ENCODE measurements around the gene STK11. TPM values are rescaled to one million over a fixed set of nuclear protein-coding genes. Genes with fewer than 3 reads are reported as not detected.

Gene STK11
- total and polyA plus RNA-seq, 2 experiments from 2014 or later: 4.6 to 64.1 TPM

DNA sequence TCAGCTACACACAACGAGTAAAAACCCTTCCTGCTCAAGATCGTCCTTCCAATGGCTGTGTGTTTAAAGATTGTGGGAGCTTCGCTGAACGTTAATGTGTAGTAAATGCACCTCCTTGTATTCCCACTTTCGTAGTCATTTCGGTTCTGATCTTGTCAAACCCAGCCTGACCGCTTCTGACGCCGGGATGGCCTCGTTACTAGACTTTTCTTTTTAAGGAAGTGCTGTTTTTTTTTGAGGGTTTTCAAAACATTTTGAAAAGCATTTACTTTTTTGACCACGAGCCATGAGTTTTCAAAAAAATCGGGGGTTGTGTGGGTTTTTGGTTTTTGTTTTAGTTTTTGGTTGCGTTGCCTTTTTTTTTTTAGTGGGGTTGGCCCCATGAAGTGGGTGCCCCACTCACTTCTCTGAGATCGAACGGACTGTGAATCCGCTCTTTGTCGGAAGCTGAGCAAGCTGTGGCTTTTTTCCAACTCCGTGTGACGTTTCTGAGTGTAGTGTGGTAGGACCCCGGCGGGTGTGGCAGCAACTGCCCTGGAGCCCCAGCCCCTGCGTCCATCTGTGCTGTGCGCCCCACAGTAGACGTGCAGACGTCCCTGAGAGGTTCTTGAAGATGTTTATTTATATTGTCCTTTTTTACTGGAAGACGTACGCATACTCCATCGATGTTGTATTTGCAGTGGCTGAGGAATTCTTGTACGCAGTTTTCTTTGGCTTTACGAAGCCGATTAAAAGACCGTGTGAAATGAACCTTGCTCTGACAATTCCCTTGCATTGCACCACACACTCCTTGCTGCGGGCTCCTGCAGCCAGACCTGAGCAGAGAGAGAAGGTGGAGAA is 67.1 kb downstream of the STK11 start:
- Histone ChIP-seq H3K36me3 (ENCODE audit: low read depth) (peaks cover 34% of the 10 kb centered on the region; the same call in 1 of the 2 replicates), H3K4me2 (ENCODE audit: unreplicated experiment) (no peak overlapping the region), H3K27ac (peak overlapping the region; percentile 88; the same call in 1 of the 2 replicates), H2AFZ (no peak overlapping the region), H3K9ac (peak overlapping the region; percentile 23), H3K27me3 (replicated peaks; ENCODE audit: insufficient read depth) (no peaks in the 10 kb centered on the region), H3K4me3 (no peak overlapping the region), H3K4me1 (ENCODE audit: insufficient read depth) (peaks cover 25% of the 10 kb centered on the region), H3K79me2 (ENCODE audit: insufficient read depth) (peaks cover 66% of the 10 kb centered on the region), H3K9me3 (ENCODE audit: low read depth) (no peaks in the 10 kb centered on the region), H3K9me2 (ENCODE audit: insufficient read depth) (no peaks in the 10 kb centered on the region), H4K20me1 (ENCODE audit: insufficient read depth) (no peaks in the 10 kb centered on the region), H3F3A (ENCODE audit: insufficient read depth) (peaks cover 37% of the 10 kb centered on the region)
- in situ Hi-C loops (cut with MboI): no loop called here
- whole genome bisulfite sequencing, 2 experiments (ENCODE audit: low coverage in 1 of 2, low lambda C conversion rate in 2 of 2, missing lambda C conversion rate in 2 of 2): 81 to 82% methylated on average over 33 of the region's 33 CpGs
- DNase-seq: no peak
- TF ChIP-seq EZH2 (IDR thresholded peaks at IDR 0.05; ENCODE audit: insufficient read depth, poor library complexity, severe bottlenecking) (no peak), EZH2phosphoT487 (IDR thresholded peaks at IDR 0.05; ENCODE audit: insufficient read depth, low read depth) (no peak)

- Histone ChIP-seq H3K4me3 (no peak overlapping the region), H3K4me1 (ENCODE audit: insufficient read depth) (peaks cover 23% of the 10 kb centered on the region), H3K9me3 (ENCODE audit: low read depth) (no peaks in the 10 kb centered on the region), H3K9me2 (ENCODE audit: insufficient read depth) (no peaks in the 10 kb centered on the region), H4K20me1 (ENCODE audit: insufficient read depth) (no peaks in the 10 kb centered on the region), H2AFZ (no peak overlapping the region), H3K27ac (peak overlapping the region; percentile 88), H3K4me2 (ENCODE audit: unreplicated experiment) (no peak overlapping the region), H3K27me3 (replicated peaks; ENCODE audit: insufficient read depth) (no peaks in the 10 kb centered on the region), H3K79me2 (ENCODE audit: insufficient read depth) (peaks cover 58% of the 10 kb centered on the region), H3K36me3 (ENCODE audit: low read depth) (peaks cover 34% of the 10 kb centered on the region; the same call in 1 of the 2 replicates), H3K9ac (peak overlapping the region; percentile 89), H3F3A (ENCODE audit: insufficient read depth) (peaks cover 37% of the 10 kb centered on the region)
- no peak for TF ChIP-seq EZH2 (IDR thresholded peaks at IDR 0.05; ENCODE audit: insufficient read depth, poor library complexity, severe bottlenecking)
- no peak for TF ChIP-seq EZH2phosphoT487 (IDR thresholded peaks at IDR 0.05; ENCODE audit: insufficient read depth, low read depth)
- 78 to 82% methylated on average over 20 to 25 of the region's 25 CpGs for WGBS, 2 experiments (ENCODE audit: low coverage in 1 of 2, low lambda C conversion rate in 2 of 2, missing lambda C conversion rate in 2 of 2)
- DNase-seq: peak; percentile 37
- in situ Hi-C loops (cut with MboI): no loop called here
Measured at GRCh38 chr19:1273263-1274041, 67.9 kb downstream of the STK11 start.

DNA sequence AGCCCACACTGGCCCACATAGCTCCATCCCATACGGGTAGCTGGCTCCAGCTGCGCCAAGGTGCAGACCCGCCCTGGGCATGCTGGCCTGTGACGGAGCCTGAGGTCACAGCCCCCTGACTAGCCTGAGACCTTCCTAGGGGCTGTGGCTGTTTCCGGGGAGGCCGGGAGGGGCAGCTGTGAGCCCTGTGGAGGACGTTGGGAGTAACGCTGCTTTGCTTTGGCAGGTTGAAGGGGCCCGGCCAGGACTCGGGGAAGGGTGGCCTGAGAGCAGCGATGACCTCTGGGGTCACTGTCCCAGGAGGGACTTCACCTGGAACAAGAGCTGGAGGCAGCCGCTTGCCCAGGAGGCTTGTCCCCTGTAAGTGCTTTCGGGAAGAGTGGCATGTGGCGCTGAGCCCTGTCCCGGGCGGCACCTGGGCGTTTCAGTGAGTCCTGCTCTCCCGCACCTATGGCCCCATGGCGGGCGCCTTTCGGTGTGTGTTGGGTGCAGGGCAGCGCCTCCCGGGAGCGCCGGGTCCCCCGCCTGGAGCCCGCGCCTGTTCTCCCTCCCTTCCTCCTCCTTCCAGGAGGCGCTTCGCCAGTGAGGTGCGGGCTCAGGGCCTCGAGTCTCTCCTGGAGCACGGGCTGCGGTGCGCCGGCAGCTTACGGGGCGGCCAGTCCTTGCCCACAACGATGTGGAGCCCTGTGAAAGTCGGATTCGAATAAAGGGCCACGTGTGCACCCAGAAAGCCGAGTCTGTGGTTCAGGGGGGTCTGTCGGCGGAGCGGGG is 68.7 kb downstream of the STK11 start:
- WGBS, 2 experiments (ENCODE audit: low coverage in 1 of 2, low lambda C conversion rate in 2 of 2, missing lambda C conversion rate in 2 of 2): 73 to 76% methylated on average over 31 to 46 of the region's 46 CpGs
- Histone ChIP-seq H3K9ac (peak overlapping the region; percentile 89), H4K20me1 (ENCODE audit: insufficient read depth) (no peaks in the 10 kb centered on the region)

GRCh38 chr19:1274852-1275259 is 69.3 kb downstream of the STK11 start:
- TF ChIP-seq EZH2 (IDR thresholded peaks at IDR 0.05; ENCODE audit: insufficient read depth, poor library complexity, severe bottlenecking): no peak
- TF ChIP-seq EZH2phosphoT487 (IDR thresholded peaks at IDR 0.05; ENCODE audit: insufficient read depth, low read depth): no peak
- no peaks in the 10 kb centered on the region for H3K9me3 ChIP-seq (ENCODE audit: low read depth)
- no peaks in the 10 kb centered on the region for H3K9me2 ChIP-seq (ENCODE audit: insufficient read depth)
- no peaks in the 10 kb centered on the region for H3K27me3 ChIP-seq (replicated peaks; ENCODE audit: insufficient read depth)
- H3F3A ChIP-seq (ENCODE audit: insufficient read depth): peaks cover 38% of the 10 kb centered on the region
- H3K9ac ChIP-seq: peak overlapping the region; percentile 89
- in situ Hi-C loops (cut with MboI): no loop called here
- peak overlapping the region; percentile 76 for H3K4me3 ChIP-seq
- no peaks in the 10 kb centered on the region for H4K20me1 ChIP-seq (ENCODE audit: insufficient read depth)
- peak overlapping the region; percentile 88 for H3K27ac ChIP-seq
- no peak overlapping the region for H2AFZ ChIP-seq
- H3K36me3 ChIP-seq (ENCODE audit: low read depth): peaks cover 34% of the 10 kb centered on the region; the same call in 1 of the 2 replicates
- DNase-seq: peak; percentile 67
- WGBS, 2 experiments (ENCODE audit: low coverage in 1 of 2, low lambda C conversion rate in 2 of 2, missing lambda C conversion rate in 2 of 2): 15 to 17% methylated on average over 33 to 44 of the region's 44 CpGs
- peaks cover 19% of the 10 kb centered on the region for H3K4me1 ChIP-seq (ENCODE audit: insufficient read depth)
- peaks cover 56% of the 10 kb centered on the region for H3K79me2 ChIP-seq (ENCODE audit: insufficient read depth)
- H3K4me2 ChIP-seq (ENCODE audit: unreplicated experiment): peak overlapping the region; percentile 43

More for the DNA sequence above, 68.7 kb downstream of the STK11 start:
- TF ChIP-seq EZH2 (IDR thresholded peaks at IDR 0.05; ENCODE audit: insufficient read depth, poor library complexity, severe bottlenecking) (no peak), EZH2phosphoT487 (IDR thresholded peaks at IDR 0.05; ENCODE audit: insufficient read depth, low read depth) (no peak)
- Histone ChIP-seq H3K4me2 (ENCODE audit: unreplicated experiment) (peak overlapping the region; percentile 43), H3K79me2 (ENCODE audit: insufficient read depth) (peaks cover 56% of the 10 kb centered on the region), H2AFZ (no peak overlapping the region), H3K9me2 (ENCODE audit: insufficient read depth) (no peaks in the 10 kb centered on the region), H3K27ac (peak overlapping the region; percentile 88), H3K27me3 (replicated peaks; ENCODE audit: insufficient read depth) (no peaks in the 10 kb centered on the region), H3K9me3 (ENCODE audit: low read depth) (no peaks in the 10 kb centered on the region), H3K36me3 (ENCODE audit: low read depth) (peaks cover 34% of the 10 kb centered on the region; the same call in 1 of the 2 replicates), H3K4me1 (ENCODE audit: insufficient read depth) (peaks cover 19% of the 10 kb centered on the region), H3F3A (ENCODE audit: insufficient read depth) (peaks cover 37% of the 10 kb centered on the region), H3K4me3 (peak overlapping the region; percentile 76)
- in situ Hi-C loops (cut with MboI): no loop called here
- peak; percentile 21 for DNase-seq

Measured in GM23248 (cell line).